WTC11 (cell line): ENCODE measurements around the gene MAT2A.

Source experiments
- MAX ChIP-seq: sonication (generic); formaldehyde crosslinking; IDR thresholded peaks from 2 replicates; pipeline ENCODE4 v1.8.0; 2022; ENCODE audit warnings: mild to moderate bottlenecking, missing genetic modification reagents
- PRDM15 ChIP-seq: sonication (generic); formaldehyde crosslinking; IDR thresholded peaks from 2 replicates; pipeline ENCODE4 v1.8.0; 2022; ENCODE audit warnings: missing genetic modification reagents
- TF ChIP-seq, protein P1 (sequence below): fragments of 200-600 bp; IDR thresholded peaks from 2 replicates; pipeline ENCODE4 v1.8.0; 2022; ENCODE audit warnings: antibody characterized with exemption
- TF ChIP-seq, protein P2 (sequence below): sonication (generic); formaldehyde crosslinking; IDR thresholded peaks from 2 replicates; pipeline ENCODE4 v1.8.1; 2022; ENCODE audit warnings: mild to moderate bottlenecking, missing genetic modification reagents, moderate library complexity, borderline replicate concordance

- TF ChIP-seq, protein P1, sequence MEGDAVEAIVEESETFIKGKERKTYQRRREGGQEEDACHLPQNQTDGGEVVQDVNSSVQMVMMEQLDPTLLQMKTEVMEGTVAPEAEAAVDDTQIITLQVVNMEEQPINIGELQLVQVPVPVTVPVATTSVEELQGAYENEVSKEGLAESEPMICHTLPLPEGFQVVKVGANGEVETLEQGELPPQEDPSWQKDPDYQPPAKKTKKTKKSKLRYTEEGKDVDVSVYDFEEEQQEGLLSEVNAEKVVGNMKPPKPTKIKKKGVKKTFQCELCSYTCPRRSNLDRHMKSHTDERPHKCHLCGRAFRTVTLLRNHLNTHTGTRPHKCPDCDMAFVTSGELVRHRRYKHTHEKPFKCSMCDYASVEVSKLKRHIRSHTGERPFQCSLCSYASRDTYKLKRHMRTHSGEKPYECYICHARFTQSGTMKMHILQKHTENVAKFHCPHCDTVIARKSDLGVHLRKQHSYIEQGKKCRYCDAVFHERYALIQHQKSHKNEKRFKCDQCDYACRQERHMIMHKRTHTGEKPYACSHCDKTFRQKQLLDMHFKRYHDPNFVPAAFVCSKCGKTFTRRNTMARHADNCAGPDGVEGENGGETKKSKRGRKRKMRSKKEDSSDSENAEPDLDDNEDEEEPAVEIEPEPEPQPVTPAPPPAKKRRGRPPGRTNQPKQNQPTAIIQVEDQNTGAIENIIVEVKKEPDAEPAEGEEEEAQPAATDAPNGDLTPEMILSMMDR: no peak
- TF ChIP-seq, protein P2, sequence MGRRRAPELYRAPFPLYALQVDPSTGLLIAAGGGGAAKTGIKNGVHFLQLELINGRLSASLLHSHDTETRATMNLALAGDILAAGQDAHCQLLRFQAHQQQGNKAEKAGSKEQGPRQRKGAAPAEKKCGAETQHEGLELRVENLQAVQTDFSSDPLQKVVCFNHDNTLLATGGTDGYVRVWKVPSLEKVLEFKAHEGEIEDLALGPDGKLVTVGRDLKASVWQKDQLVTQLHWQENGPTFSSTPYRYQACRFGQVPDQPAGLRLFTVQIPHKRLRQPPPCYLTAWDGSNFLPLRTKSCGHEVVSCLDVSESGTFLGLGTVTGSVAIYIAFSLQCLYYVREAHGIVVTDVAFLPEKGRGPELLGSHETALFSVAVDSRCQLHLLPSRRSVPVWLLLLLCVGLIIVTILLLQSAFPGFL (CRISPR knock-in tag): no peak
- no peak for TF ChIP-seq PRDM15 (CRISPR knock-in tag)
- no peak for TF ChIP-seq MAX (CRISPR knock-in tag)
These were observed 24.6 kb upstream of the MAT2A start for GRCh38 chr2:85514323-85514722.
